ENCODE data around the gene ZNF57.

GRCh38 chr19:2926341-2927031 lies 25.8 kb downstream of the ZNF57 start:
- TF ChIP-seq CTCF (IDR thresholded peaks at IDR 0.05) (no peak), POLR2A (IDR thresholded peaks at IDR 0.05) (no peak)
